H9 (cell line): ENCODE results near the gene PDE5A. TPM values are rescaled to one million over a fixed set of nuclear protein-coding genes. Genes with fewer than 3 reads are reported as not detected.
A peak's percentile ranks its signal among the peaks of the same experiment; 100 is the strongest.

Experiments used
- DNase-seq: peaks from one replicate; pipeline ENCODE4 v3.0.0-alpha.2; 2017
- H2AFZ ChIP-seq: one replicate; pipeline ENCODE4 v1.6.1; 2013; ENCODE audit warnings: mild to moderate bottlenecking, low read length, control low read depth, moderate library complexity
- H2AK5ac ChIP-seq: 2 replicates; pipeline ENCODE4 v1.6.1; 2013; ENCODE audit warnings: low read length, control low read depth, mixed read lengths; ENCODE audit not compliant: insufficient read length
- H2BK120ac ChIP-seq: one replicate; pipeline ENCODE4 v1.6.1; 2013; ENCODE audit warnings: low read depth, mild to moderate bottlenecking, low read length, control low read depth, inconsistent platforms; ENCODE audit not compliant: poor library complexity, severe bottlenecking
- H2BK12ac ChIP-seq: 2 replicates; pipeline ENCODE4 v1.6.1; 2013; ENCODE audit warnings: low read length, control low read depth, mixed read lengths, low read depth; ENCODE audit not compliant: insufficient read length
- H2BK15ac ChIP-seq: 2 replicates; pipeline ENCODE4 v1.6.1; 2013; ENCODE audit warnings: low read depth, low read length, control low read depth
- H2BK20ac ChIP-seq: one replicate; pipeline ENCODE4 v1.6.1; 2013; ENCODE audit warnings: low read depth, mild to moderate bottlenecking, low read length, control low read depth, inconsistent platforms; ENCODE audit not compliant: poor library complexity, severe bottlenecking
- H2BK5ac ChIP-seq: 2 replicates; pipeline ENCODE4 v1.6.1; 2013; ENCODE audit warnings: low read length, control low read depth, mixed read lengths; ENCODE audit not compliant: insufficient read length
- H3K14ac ChIP-seq: 2 replicates; pipeline ENCODE4 v1.6.1; 2013; ENCODE audit warnings: low read length, control low read depth; ENCODE audit not compliant: insufficient read depth
- H3K18ac ChIP-seq: 2 replicates; pipeline ENCODE4 v1.6.1; 2013; ENCODE audit warnings: low read depth, mild to moderate bottlenecking, mixed read lengths, low read length, control low read depth; ENCODE audit not compliant: insufficient read length
- H3K23ac ChIP-seq: 2 replicates; pipeline ENCODE4 v1.6.1; 2013; ENCODE audit warnings: low read length, control low read depth, mixed read lengths, low read depth; ENCODE audit not compliant: insufficient read length
- H3K23me2 ChIP-seq: 2 replicates; pipeline ENCODE4 v1.6.1; 2013; ENCODE audit warnings: low read depth, mild to moderate bottlenecking, mixed read lengths, low read length, control low read depth; ENCODE audit not compliant: insufficient read length, poor library complexity, severe bottlenecking
- H3K27ac ChIP-seq: 2 replicates; pipeline ENCODE4 v1.5.1; 2013; ENCODE audit warnings: low read length, control low read depth, mixed read lengths, low read depth; ENCODE audit not compliant: insufficient read length
- H3K27me3 ChIP-seq: 2 replicates; pipeline ENCODE4 v1.6.1; 2013; ENCODE audit warnings: low read length, control low read depth, inconsistent platforms; ENCODE audit not compliant: insufficient read depth
- H3K4ac ChIP-seq: 2 replicates; pipeline ENCODE4 v1.6.1; 2013; ENCODE audit warnings: low read depth, mild to moderate bottlenecking, control low read depth, inconsistent platforms, low read length, moderate library complexity
- H3K4me1 ChIP-seq: 2 replicates; pipeline ENCODE4 v1.6.1; 2013; ENCODE audit warnings: low read length, control low read depth, inconsistent platforms; ENCODE audit not compliant: insufficient read depth
- H3K4me2 ChIP-seq: 2 replicates; pipeline ENCODE4 v1.6.1; 2013; ENCODE audit warnings: low read length, control low read depth, mixed read lengths; ENCODE audit not compliant: insufficient read length, insufficient read depth
- H3K56ac ChIP-seq: 2 replicates; pipeline ENCODE4 v1.6.1; 2013; ENCODE audit warnings: low read depth, mild to moderate bottlenecking, mixed read lengths, low read length, control low read depth; ENCODE audit not compliant: insufficient read length
- H3K79me1 ChIP-seq: 2 replicates; pipeline ENCODE4 v1.6.1; 2013; ENCODE audit warnings: low read depth, mild to moderate bottlenecking, moderate library complexity, low read length, control low read depth, inconsistent platforms; ENCODE audit not compliant: insufficient read depth, poor library complexity, severe bottlenecking
- H3K79me2 ChIP-seq: 2 replicates; pipeline ENCODE4 v1.6.1; 2013; ENCODE audit warnings: low read length, control low read depth, inconsistent platforms; ENCODE audit not compliant: insufficient read depth
- H3K9ac ChIP-seq: 2 replicates; pipeline ENCODE4 v1.6.1; 2013; ENCODE audit warnings: low read length, control low read depth, mixed read lengths; ENCODE audit not compliant: insufficient read length; ENCODE audit errors: extremely low read depth
- H3K9me3 ChIP-seq: one replicate; pipeline ENCODE4 v1.6.1; 2013; ENCODE audit warnings: low read depth, low read length, inconsistent platforms; ENCODE audit not compliant: control insufficient read depth
- H3T11ph ChIP-seq: one replicate; pipeline ENCODE4 v1.6.1; 2013; ENCODE audit warnings: mild to moderate bottlenecking, low read length, control low read depth, inconsistent platforms
- H4K20me1 ChIP-seq: one replicate; pipeline ENCODE4 v1.6.1; 2013; ENCODE audit not compliant: control insufficient read depth, insufficient read length, insufficient read depth
- H4K5ac ChIP-seq: 2 replicates; pipeline ENCODE4 v1.6.1; 2013; ENCODE audit warnings: low read depth, mild to moderate bottlenecking, mixed read lengths, low read length, control low read depth; ENCODE audit not compliant: insufficient read length
- H4K8ac ChIP-seq: replicated peaks from 2 replicates; pipeline ENCODE4 v1.6.1; 2013; ENCODE audit warnings: low read length, control low read depth, mixed read lengths, low read depth; ENCODE audit not compliant: insufficient read length
- H4K91ac ChIP-seq: 2 replicates; pipeline ENCODE4 v1.6.1; 2013; ENCODE audit warnings: low read depth, mild to moderate bottlenecking, moderate library complexity, mixed read lengths, low read length, control low read depth; ENCODE audit not compliant: insufficient read length
- H3K27ac Mint-ChIP-seq, 3 experiments: 2 replicates in 2 of 3; 3 replicates in 1 of 3; pipeline ENCODE4 v1.8.0; 2020 to 2021; ENCODE audit warnings: mixed read lengths in 3 of 3, mild to moderate bottlenecking in 1 of 3, moderate library complexity in 1 of 3
- H3K27me3 Mint-ChIP-seq: 2 replicates; pipeline ENCODE4 v1.8.0; 2021; ENCODE audit warnings: low read depth, mild to moderate bottlenecking, moderate library complexity, mixed read lengths
- H3K36me3 Mint-ChIP-seq, 3 experiments: 2 replicates in 2 of 3; 3 replicates in 1 of 3; pipeline ENCODE4 v1.8.0; 2020 to 2021; ENCODE audit warnings: low read depth in 3 of 3, mixed read lengths in 3 of 3; ENCODE audit not compliant: insufficient read depth in 1 of 3
- H3K4me1 Mint-ChIP-seq, 2 experiments: 2 replicates each; pipeline ENCODE4 v1.8.0; 2020; ENCODE audit warnings: mixed read lengths in 2 of 2
- H3K4me3 Mint-ChIP-seq, 2 experiments: 2 replicates in 1 of 2; 3 replicates in 1 of 2; pipeline ENCODE4 v1.8.0; 2020 to 2021; ENCODE audit warnings: mild to moderate bottlenecking in 2 of 2, mixed read lengths in 2 of 2, moderate library complexity in 1 of 2
- H3K9me3 Mint-ChIP-seq, 2 experiments: 2 replicates in 1 of 2; 3 replicates in 1 of 2; pipeline ENCODE4 v1.8.0; 2020; ENCODE audit warnings: mild to moderate bottlenecking in 2 of 2, mixed read lengths in 2 of 2, moderate library complexity in 1 of 2
- WGBS: extraction: QIAGEN DNeasy Blood & Tissue Kit; methylation state at CpG from one replicate; pipeline ENCODE4 v1.1.7; 2013; ENCODE audit warnings: missing lambda C conversion rate, low lambda C conversion rate, mixed read lengths; ENCODE audit not compliant: insufficient read length; ENCODE audit errors: extremely low coverage; 5-methylcytosine and 5-hydroxymethylcytosine counted together
- total RNA-seq: library from RNA; stranded (reverse); gene quantifications from 2 replicates; pipeline ENCODE4 v1.2.1, GENCODE V29; 2021
- TF ChIP-seq, protein P1 (sequence below): fragments of 200-600 bp; sonication (generic); conservative IDR thresholded peaks from 3 replicates; pipeline ENCODE4 v1.8.0; 2021; ENCODE audit warnings: antibody characterized with exemption, mild to moderate bottlenecking

Gene PDE5A
- total RNA-seq, 1 experiment from 2014 or later = 15.7 TPM

DNA sequence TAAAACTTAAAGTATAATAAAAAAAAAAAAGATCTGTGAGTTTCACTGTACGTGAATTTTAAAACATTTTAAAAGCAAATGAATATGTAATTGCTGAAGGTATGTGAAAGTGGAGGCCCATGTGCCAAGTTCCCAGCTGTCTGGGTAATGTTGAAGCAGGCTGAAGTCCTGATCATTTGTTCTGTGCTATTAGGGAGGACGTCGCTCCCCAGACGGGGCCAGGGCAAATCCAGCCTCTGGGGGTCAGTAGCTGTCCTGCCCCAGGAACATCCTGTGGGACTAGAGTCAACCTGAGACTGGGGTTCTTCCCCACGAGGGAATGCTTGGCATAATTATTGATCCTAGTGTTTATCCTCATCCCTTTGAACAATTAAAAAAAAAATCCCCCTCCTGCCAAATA is 48.8 kb downstream of the PDE5A start:
- no CpG with 5 or more reads among the region's 5 CpGs for WGBS

More for the DNA sequence above, 48.8 kb downstream of the PDE5A start:
- TF ChIP-seq, protein P1, sequence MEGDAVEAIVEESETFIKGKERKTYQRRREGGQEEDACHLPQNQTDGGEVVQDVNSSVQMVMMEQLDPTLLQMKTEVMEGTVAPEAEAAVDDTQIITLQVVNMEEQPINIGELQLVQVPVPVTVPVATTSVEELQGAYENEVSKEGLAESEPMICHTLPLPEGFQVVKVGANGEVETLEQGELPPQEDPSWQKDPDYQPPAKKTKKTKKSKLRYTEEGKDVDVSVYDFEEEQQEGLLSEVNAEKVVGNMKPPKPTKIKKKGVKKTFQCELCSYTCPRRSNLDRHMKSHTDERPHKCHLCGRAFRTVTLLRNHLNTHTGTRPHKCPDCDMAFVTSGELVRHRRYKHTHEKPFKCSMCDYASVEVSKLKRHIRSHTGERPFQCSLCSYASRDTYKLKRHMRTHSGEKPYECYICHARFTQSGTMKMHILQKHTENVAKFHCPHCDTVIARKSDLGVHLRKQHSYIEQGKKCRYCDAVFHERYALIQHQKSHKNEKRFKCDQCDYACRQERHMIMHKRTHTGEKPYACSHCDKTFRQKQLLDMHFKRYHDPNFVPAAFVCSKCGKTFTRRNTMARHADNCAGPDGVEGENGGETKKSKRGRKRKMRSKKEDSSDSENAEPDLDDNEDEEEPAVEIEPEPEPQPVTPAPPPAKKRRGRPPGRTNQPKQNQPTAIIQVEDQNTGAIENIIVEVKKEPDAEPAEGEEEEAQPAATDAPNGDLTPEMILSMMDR = no peak
- Histone ChIP-seq H4K5ac (no peak overlapping the region), H4K91ac (no peak overlapping the region), H3K4me1 (no peaks in the 10 kb centered on the region), H2BK12ac (no peak overlapping the region), H2AFZ (no peak overlapping the region), H2BK120ac (no peak overlapping the region), H2BK5ac (no peak overlapping the region), H3K56ac (no peak overlapping the region), H3K79me2 (no peaks in the 10 kb centered on the region), H3K4me2 (no peak overlapping the region), H3K23me2 (no peaks in the 10 kb centered on the region), H3K23ac (no peak overlapping the region), H3K27me3 (no peaks in the 10 kb centered on the region), H3K14ac (no peak overlapping the region), H3K27ac (no peak overlapping the region), H4K20me1 (no peaks in the 10 kb centered on the region), H3T11ph (no peak overlapping the region), H3K4ac (no peak overlapping the region), H3K79me1 (no peaks in the 10 kb centered on the region), H2BK20ac (no peak overlapping the region), H2BK15ac (no peak overlapping the region), H4K8ac (no peak overlapping the region), H3K9ac (no peak overlapping the region), H3K9me3 (no peaks in the 10 kb centered on the region), H3K18ac (no peak overlapping the region), H2AK5ac (no peak overlapping the region)
- Mint-ChIP-seq H3K9me3 (peaks cover 0 to 2% of the 10 kb centered on the region in 2 experiments; a peak in 3 of 5 replicates), H3K4me1 (peaks cover 7% of the 10 kb centered on the region in 2 experiments; a peak in 3 of 4 replicates), H3K27ac (peak overlapping the region in 1 of 3 experiments; percentile 79; a peak in 2 of 7 replicates), H3K27me3 (no peaks in the 10 kb centered on the region), H3K4me3 (no peak overlapping the region), H3K36me3 (peaks cover 2 to 16% (median 7%) of the 10 kb centered on the region in 3 experiments; a peak in 5 of 7 replicates)
- no peak for DNase-seq
